PC-3 (cell line): Measurements from ENCODE around the gene GAS2L3. TPM values are rescaled to one million over a fixed set of nuclear protein-coding genes. Genes with fewer than 3 reads are reported as not detected.

Source experiments
- ATAC-seq: fragments of 200-7000 bp; cut with Tn5 transposase; 2 replicates; pipeline ENCODE4 v1.9.1; 2020; ENCODE audit warnings: mild to moderate bottlenecking, moderate library complexity
- BruUV-seq: library from RNA; stranded (reverse); fragments of 400-500 nt; replicated peaks from 2 replicates; lab custom pipeline; 2021; lab: Mats Ljungman, UMichigan
- CTCF ChIA-PET: fragments of 300-600 bp; sonication (Branson Sonifier 250); formaldehyde crosslinking; loops from one replicate; lab custom pipeline; 2022; ENCODE audit warnings: antibody characterized with exemption; lab: Charles Lee
- POLR2A ChIA-PET: fragments of 300-600 bp; sonication (Branson Sonifier 250); formaldehyde crosslinking; loops from one replicate; lab custom pipeline; 2022; ENCODE audit warnings: antibody characterized with exemption; ENCODE audit not compliant: unreplicated experiment; lab: Charles Lee
- DNase-seq: peaks from one replicate; pipeline ENCODE4 v3.0.0-alpha.2; 2015
- H2AFZ ChIP-seq: fragments of 300-600 bp; sonication (generic); 2 replicates; pipeline ENCODE4 v1.6.0; 2016; ENCODE audit warnings: antibody characterized with exemption, low read length
- H3F3A ChIP-seq: fragments of 300-600 bp; sonication (generic); one replicate; pipeline ENCODE4 v1.6.0; 2017; ENCODE audit warnings: antibody characterized with exemption, low read length, control low read depth, mild to moderate bottlenecking; ENCODE audit not compliant: unreplicated experiment
- H3K27ac ChIP-seq: fragments of 300-600 bp; sonication (generic); 2 replicates; pipeline ENCODE4 v1.5.1; 2016; ENCODE audit warnings: mild to moderate bottlenecking, low read length
- H3K27me3 ChIP-seq: fragments of 300-600 bp; sonication (generic); 2 replicates; pipeline ENCODE4 v1.6.1; 2016; ENCODE audit warnings: low read length, mixed read lengths
- H3K36me3 ChIP-seq: fragments of 300-600 bp; sonication (generic); 2 replicates; pipeline ENCODE4 v1.6.1; 2016; ENCODE audit warnings: low read depth, mixed run types, low read length, mixed read lengths
- H3K4me1 ChIP-seq: fragments of 300-600 bp; sonication (generic); 2 replicates; pipeline ENCODE4 v1.5.1; 2016; ENCODE audit warnings: low read length; ENCODE audit not compliant: insufficient read depth
- H3K4me2 ChIP-seq: fragments of 300-600 bp; sonication (generic); 2 replicates; pipeline ENCODE4 v1.6.0; 2016; ENCODE audit warnings: low read length
- H3K4me3 ChIP-seq: fragments of 300-600 bp; sonication (generic); 2 replicates; pipeline ENCODE4 v1.5.1; 2016; ENCODE audit warnings: mild to moderate bottlenecking, low read length, mixed read lengths
- H3K79me2 ChIP-seq: fragments of 300-600 bp; sonication (generic); 2 replicates; pipeline ENCODE4 v1.6.1; 2017; ENCODE audit warnings: low read length, mixed read lengths
- H3K9ac ChIP-seq: fragments of 300-600 bp; sonication (generic); 2 replicates; pipeline ENCODE4 v1.6.0; 2016; ENCODE audit warnings: mild to moderate bottlenecking, low read length
- H3K9me2 ChIP-seq: fragments of 300-600 bp; sonication (generic); replicated peaks from 2 replicates; pipeline ENCODE4 v1.6.1; 2016; ENCODE audit warnings: mixed run types, low read length, mixed read lengths
- H3K9me3 ChIP-seq: fragments of 300-600 bp; sonication (generic); 2 replicates; pipeline ENCODE4 v1.6.1; 2016; ENCODE audit warnings: low read length, mixed read lengths
- H4K20me1 ChIP-seq: fragments of 300-600 bp; sonication (generic); 2 replicates; pipeline ENCODE4 v1.6.1; 2016; ENCODE audit warnings: low read length, mixed read lengths
- CTCF ChIP-seq: fragments of 300-600 bp; sonication (generic); conservative IDR thresholded peaks from 2 replicates; pipeline ENCODE4 v1.5.1; 2017; ENCODE audit warnings: antibody characterized with exemption, low read depth, mild to moderate bottlenecking, low read length
- EZH2 ChIP-seq: fragments of 300-600 bp; sonication (generic); IDR thresholded peaks from one replicate; pipeline ENCODE4 v1.6.1; 2017; ENCODE audit warnings: antibody characterized with exemption, mild to moderate bottlenecking, low read length; ENCODE audit not compliant: unreplicated experiment
- EZH2phosphoT487 ChIP-seq: fragments of 300-600 bp; sonication (generic); IDR thresholded peaks from 2 replicates; pipeline ENCODE4 v1.6.1; 2018; ENCODE audit warnings: mild to moderate bottlenecking, antibody characterized with exemption, low read length, borderline replicate concordance
- intact Hi-C: fragments of 100-400 bp; cut with micrococcal nuclease; formaldehyde crosslinking; loops from 2 replicates; pipeline ENCODE4 v1.9.0; 2023
- total RNA-seq: library from RNA; depleted of rRNA; stranded (reverse); fragments of >200 nt; gene quantifications from 2 replicates; pipeline ENCODE4 v1.2.3, GENCODE V29; 2014

The GAS2L3 gene
- total RNA-seq, 1 experiment from 2014 or later: 27.8 TPM

DNA sequence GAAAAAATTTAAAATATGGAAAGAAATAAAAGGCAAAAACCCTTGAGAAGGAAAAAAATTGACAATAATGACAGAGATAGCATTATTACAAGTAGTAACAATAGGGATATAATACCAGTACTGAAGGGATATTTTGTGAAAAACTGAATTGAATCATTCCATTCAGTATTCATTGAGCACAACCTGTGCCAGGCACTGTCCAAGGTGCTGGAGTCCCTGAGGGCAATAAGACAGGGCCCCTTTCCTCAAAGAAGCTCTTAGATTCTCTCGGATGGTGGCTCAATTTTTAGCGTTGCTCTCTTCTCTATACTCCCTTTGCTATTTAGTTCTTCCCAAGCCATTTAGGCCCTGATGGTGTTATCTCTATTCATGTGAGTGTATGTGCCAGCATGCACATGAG is 34.3 kb upstream of the GAS2L3 start:
- Histone ChIP-seq H2AFZ (no peak overlapping the region), H3F3A (no peaks in the 10 kb centered on the region), H3K4me3 (no peak overlapping the region), H3K9ac (no peak overlapping the region), H3K36me3 (no peaks in the 10 kb centered on the region), H4K20me1 (no peaks in the 10 kb centered on the region), H3K9me2 (no peaks in the 10 kb centered on the region), H3K79me2 (no peaks in the 10 kb centered on the region), H3K9me3 (no peaks in the 10 kb centered on the region), H3K27me3 (peaks cover 28% of the 10 kb centered on the region), H3K4me1 (no peaks in the 10 kb centered on the region), H3K4me2 (no peak overlapping the region), H3K27ac (no peak overlapping the region)
- ChIA-PET POLR2A (no interaction called here), CTCF (no interaction called here)
- no TSS peak for BruUV-seq
- intact Hi-C loops: no loop called here
- DNase-seq: peak; percentile 65
- TF ChIP-seq CTCF (no peak), EZH2 (no peak), EZH2phosphoT487 (no peak)
- peak; percentile 43; the same call in 1 of the 2 replicates for ATAC-seq

GRCh38 chr12:100544165-100544564 is 29.3 kb upstream of the GAS2L3 start:
- ATAC-seq: peak; percentile 67

More at GRCh38 chr12:100544165-100544564, 29.3 kb upstream of the GAS2L3 start:
- peak overlapping the region; percentile 26 for H3K4me2 ChIP-seq
- no peaks in the 10 kb centered on the region for H3K9me2 ChIP-seq
- no TSS peak for BruUV-seq
- TF ChIP-seq EZH2: no peak
- TF ChIP-seq EZH2phosphoT487: no peak
- no peak for TF ChIP-seq CTCF
- no peak overlapping the region for H2AFZ ChIP-seq
- POLR2A ChIA-PET: no interaction called here
- peaks cover 8% of the 10 kb centered on the region for H3K4me1 ChIP-seq
- CTCF ChIA-PET: no interaction called here
- H3K27ac ChIP-seq: peak overlapping the region; percentile 42
- no peak overlapping the region for H3K4me3 ChIP-seq
- intact Hi-C loops: no loop called here
- H3K36me3 ChIP-seq: no peaks in the 10 kb centered on the region
- H4K20me1 ChIP-seq: no peaks in the 10 kb centered on the region
- no peaks in the 10 kb centered on the region for H3K9me3 ChIP-seq
- peaks cover 18% of the 10 kb centered on the region for H3K27me3 ChIP-seq
- no peaks in the 10 kb centered on the region for H3K79me2 ChIP-seq
- H3K9ac ChIP-seq: peak overlapping the region; percentile 9; the same call in 1 of the 2 replicates
- peak; percentile 51 for DNase-seq
- H3F3A ChIP-seq: no peaks in the 10 kb centered on the region
